SK-N-SH (cell line): ENCODE results near the gene SLC7A6. TPM values are rescaled to one million over a fixed set of nuclear protein-coding genes. Genes with fewer than 3 reads are reported as not detected.

Source experiments
- CTCF ChIA-PET: fragments of 300-600, 350-600 bp; formaldehyde crosslinking; extraction: SDS; loops from one replicate; lab custom pipeline; 2021; lab: Yijun Ruan, JAX
- POLR2A ChIA-PET: fragments of 350-600 bp; sonication (Branson Sonifier 250); formaldehyde crosslinking; extraction: SDS; loops from one replicate; lab custom pipeline; 2020; ENCODE audit warnings: antibody characterized with exemption, inconsistent platforms; lab: Yijun Ruan, JAX
- DNase-seq: peaks from one replicate; pipeline ENCODE4 v3.0.0; 2012
- H2AFZ ChIP-seq: fragments of 200-600 bp; sonication (generic); 2 replicates; pipeline ENCODE4 v1.8.1; 2016; ENCODE audit warnings: antibody characterized with exemption, mild to moderate bottlenecking, low read depth
- H3F3A ChIP-seq: fragments of 200-600 bp; sonication (generic); replicated peaks from 2 replicates; pipeline ENCODE3; 2016; ENCODE audit warnings: antibody characterized with exemption, mild to moderate bottlenecking; ENCODE audit not compliant: insufficient read depth
- H3K27ac ChIP-seq, 2 experiments: fragments of 200-500 bp in 1 of 2; fragments of 200-600 bp in 1 of 2; sonication (Bioruptor generic) in 1 of 2; sonication (generic), shearing (Covaris generic) in 1 of 2; 2 replicates each; pipeline versions ENCODE4 v1.5.1 to v1.6.1; 2014 to 2016; ENCODE audit warnings: low read depth in 2 of 2, inconsistent platforms in 1 of 2, low read length in 1 of 2, mild to moderate bottlenecking in 1 of 2, mixed read lengths in 1 of 2
- H3K27me3 ChIP-seq: fragments of 200-600 bp; sonication (generic), shearing (Covaris generic); 2 replicates; pipeline ENCODE4 v1.6.1; 2016; ENCODE audit warnings: mixed run types; ENCODE audit not compliant: insufficient read depth
- H3K36me3 ChIP-seq, 2 experiments: fragments of 200-500 bp in 1 of 2; fragments of 200-600 bp in 1 of 2; sonication (Bioruptor generic) in 1 of 2; sonication (generic) in 1 of 2; replicated peaks in 1 of 2; 2 replicates each; pipeline versions ENCODE3 to v1.5.1; 2014 to 2016; ENCODE audit warnings: low read length in 1 of 2, mild to moderate bottlenecking in 1 of 2; ENCODE audit not compliant: insufficient read depth in 2 of 2, control insufficient read depth in 1 of 2
- H3K4me1 ChIP-seq, 2 experiments: fragments of 200-500 bp in 1 of 2; fragments of 200-600 bp in 1 of 2; sonication (Bioruptor generic) in 1 of 2; sonication (generic), shearing (Covaris generic) in 1 of 2; 2 replicates each; pipeline versions ENCODE4 v1.5.1 to v1.6.1; 2014 to 2016; ENCODE audit warnings: low read depth in 1 of 2, low read length in 1 of 2, mixed run types in 1 of 2; ENCODE audit not compliant: insufficient read depth in 2 of 2, control insufficient read depth in 1 of 2
- H3K4me2 ChIP-seq: fragments of 200-600 bp; sonication (generic), shearing (Covaris generic); 2 replicates; pipeline ENCODE4 v1.6.1; 2017; ENCODE audit warnings: mixed run types
- H3K4me3 ChIP-seq, 2 experiments: fragments of 200-500 bp in 1 of 2; fragments of 200-600 bp in 1 of 2; sonication (Bioruptor generic) in 1 of 2; sonication (generic), shearing (Covaris generic) in 1 of 2; 2 replicates each; pipeline versions ENCODE4 v1.5.1 to v1.8.1; 2014 to 2016; ENCODE audit warnings: low read depth in 2 of 2, inconsistent platforms in 1 of 2, low read length in 1 of 2, mild to moderate bottlenecking in 1 of 2, mixed read lengths in 1 of 2, moderate library complexity in 1 of 2
- H3K79me2 ChIP-seq: fragments of 200-600 bp; sonication (generic); 2 replicates; pipeline ENCODE4 v1.8.1; 2017; ENCODE audit warnings: mild to moderate bottlenecking; ENCODE audit not compliant: insufficient read depth
- H3K9ac ChIP-seq: fragments of 200-600 bp; sonication (generic); 2 replicates; pipeline ENCODE4 v1.6.1; 2017; ENCODE audit warnings: mixed run types
- H3K9me2 ChIP-seq: fragments of 200-600 bp; sonication (generic); 2 replicates; pipeline ENCODE4 v1.6.1; 2017; ENCODE audit warnings: mixed run types
- H3K9me3 ChIP-seq: fragments of 200-600 bp; sonication (generic); 2 replicates; pipeline ENCODE4 v1.6.1; 2017; ENCODE audit warnings: mixed run types, mild to moderate bottlenecking, moderate library complexity
- H4K20me1 ChIP-seq: fragments of 200-600 bp; sonication (generic); 2 replicates; pipeline ENCODE4 v1.6.1; 2017; ENCODE audit warnings: mild to moderate bottlenecking, mixed run types; ENCODE audit not compliant: insufficient read depth
- CHD2 ChIP-seq: fragments of 150-350 bp; IDR thresholded peaks from 2 replicates; pipeline ENCODE4 v1.6.1; 2018; ENCODE audit warnings: low read length; ENCODE audit not compliant: partially characterized antibody
- EZH2phosphoT487 ChIP-seq: fragments of 200-600 bp; sonication (generic); IDR thresholded peaks from 2 replicates; pipeline ENCODE4 v1.6.1; 2017; ENCODE audit warnings: low read depth, mixed run types, mild to moderate bottlenecking, antibody characterized with exemption, moderate library complexity, borderline replicate concordance
- FOXJ3 ChIP-seq: sonication (generic); formaldehyde crosslinking; IDR thresholded peaks from 2 replicates; pipeline ENCODE4 v1.5.1; 2020; ENCODE audit warnings: mild to moderate bottlenecking, missing genetic modification reagents
- GATA2 ChIP-seq: sonication (generic); formaldehyde crosslinking; IDR thresholded peaks from 2 replicates; pipeline ENCODE4 v1.5.0; 2020; ENCODE audit warnings: mild to moderate bottlenecking, missing genetic modification reagents
- MAX ChIP-seq: IDR thresholded peaks from 2 replicates; pipeline ENCODE4 v1.4.0; 2012; ENCODE audit warnings: low read depth
- NRF1 ChIP-seq: IDR thresholded peaks from 2 replicates; pipeline ENCODE4 v1.6.1; 2012; ENCODE audit warnings: low read depth, mild to moderate bottlenecking, low read length
- SMC3 ChIP-seq: IDR thresholded peaks from 2 replicates; pipeline ENCODE4 v1.6.1; 2012; ENCODE audit warnings: low read depth, low read length, improper control_type of control experiment
- TAF1 ChIP-seq: IDR thresholded peaks from 2 replicates; pipeline ENCODE4 v1.6.1; 2012; ENCODE audit warnings: low read depth, mild to moderate bottlenecking, low read length, moderate library complexity, borderline replicate concordance
- WGBS: methylation state at CpG from one replicate; pipeline ENCODE4 v1.1.6; 2017; ENCODE audit warnings: low lambda C conversion rate; 5-methylcytosine and 5-hydroxymethylcytosine counted together
- polyA plus RNA-seq, 3 experiments: library from polyadenylated mRNA; depleted of rRNA; stranded (reverse); fragments of >200 nt; gene quantifications; 2 replicates each; pipeline ENCODE4 v1.2.3, GENCODE V29; 2012
- TF ChIP-seq, protein P1 (sequence below): IDR thresholded peaks from 2 replicates; pipeline ENCODE4 v1.4.0; 2012; ENCODE audit warnings: low read depth, borderline replicate concordance

Gene SLC7A6
- polyA plus RNA-seq, 1 of the 3 experiments (the other 2 are of a cell fraction): 19.0 TPM

- CTCF ChIA-PET: interaction anchor here (0.8 to 13.8 kb wide), 4 partner anchors 16 to 174 kb away, joined by 3 to 355 read pairs (median 4); no protein-coding TSS in a partner anchor
- H3K4me2 ChIP-seq: no peak overlapping the region
Observed at GRCh38 chr16:68267612-68268405, 3.5 kb downstream of the SLC7A6 start.

DNA sequence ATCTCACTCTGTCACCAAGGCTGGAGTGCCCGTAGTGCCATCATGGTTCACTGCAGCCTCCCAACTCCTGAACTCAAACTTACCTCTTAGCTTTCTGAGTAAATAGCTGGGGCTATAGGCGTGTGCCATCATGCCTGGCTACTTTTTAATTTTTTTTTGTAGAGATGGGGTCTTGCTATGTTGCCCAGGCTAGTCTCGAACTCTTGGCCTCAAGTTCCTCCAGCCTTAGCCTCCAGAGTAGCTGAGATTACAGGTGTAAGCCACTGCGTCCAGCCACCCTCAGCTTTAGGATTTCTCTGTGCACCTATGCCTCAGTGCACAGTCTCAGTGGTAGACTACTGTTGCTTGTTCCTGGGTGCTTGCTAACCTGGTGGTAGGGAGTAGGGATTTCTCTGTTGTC lies 5.5 kb downstream of the SLC7A6 start:
- 95% methylated on average over 4 of the region's 4 CpGs for WGBS
- Histone ChIP-seq H3K27ac (no peak overlapping the region), H3F3A (peaks cover 14% of the 10 kb centered on the region), H3K36me3 (peaks cover 5 to 12% of the 10 kb centered on the region in 2 experiments), H4K20me1 (peaks cover 21% of the 10 kb centered on the region), H3K27me3 (no peaks in the 10 kb centered on the region), H3K4me1 (peaks cover 0 to 4% of the 10 kb centered on the region in 2 experiments; a peak in 2 of 4 replicates), H3K4me3 (no peak overlapping the region), H2AFZ (no peak overlapping the region), H3K79me2 (peaks cover 99% of the 10 kb centered on the region), H3K9me3 (no peaks in the 10 kb centered on the region), H3K9ac (no peak overlapping the region), H3K9me2 (no peaks in the 10 kb centered on the region), H3K4me2 (no peak overlapping the region)
- TF ChIP-seq GATA2 (no peak), EZH2phosphoT487 (no peak)
- ChIA-PET CTCF (interaction anchor here (13.8 kb wide), 1 partner anchor 61 kb away, joined by 355 read pairs; no protein-coding TSS in a partner anchor), POLR2A (no interaction called here)
- DNase-seq: no peak

More at GRCh38 chr16:68267612-68268405, 3.5 kb downstream of the SLC7A6 start:
- H3K36me3 ChIP-seq: peaks cover 0 to 9% of the 10 kb centered on the region in 2 experiments
- no peak overlapping the region for H3K4me3 ChIP-seq
- TF ChIP-seq MAX (no peak), TAF1 (no peak), NRF1 (no peak), CHD2 (no peak), GATA2 (no peak), FOXJ3 (CRISPR knock-in tag) (no peak), EZH2phosphoT487 (no peak), SMC3 (no peak)
- TF ChIP-seq, protein P1, sequence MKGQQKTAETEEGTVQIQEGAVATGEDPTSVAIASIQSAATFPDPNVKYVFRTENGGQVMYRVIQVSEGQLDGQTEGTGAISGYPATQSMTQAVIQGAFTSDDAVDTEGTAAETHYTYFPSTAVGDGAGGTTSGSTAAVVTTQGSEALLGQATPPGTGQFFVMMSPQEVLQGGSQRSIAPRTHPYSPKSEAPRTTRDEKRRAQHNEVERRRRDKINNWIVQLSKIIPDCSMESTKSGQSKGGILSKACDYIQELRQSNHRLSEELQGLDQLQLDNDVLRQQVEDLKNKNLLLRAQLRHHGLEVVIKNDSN: no peak
- no peaks in the 10 kb centered on the region for H3K9me3 ChIP-seq
- POLR2A ChIA-PET: no interaction called here
- peaks cover 22% of the 10 kb centered on the region for H3F3A ChIP-seq
- 90% methylated on average over 6 of the region's 6 CpGs for WGBS
- H3K4me1 ChIP-seq: peaks cover 0 to 4% of the 10 kb centered on the region in 2 experiments; a peak in 2 of 4 replicates
- no peaks in the 10 kb centered on the region for H3K27me3 ChIP-seq
- H4K20me1 ChIP-seq: peaks cover 19% of the 10 kb centered on the region
- H3K27ac ChIP-seq: no peak overlapping the region
- no peak overlapping the region for H2AFZ ChIP-seq
- DNase-seq: no peak
- no peaks in the 10 kb centered on the region for H3K9me2 ChIP-seq
- no peak overlapping the region for H3K9ac ChIP-seq
- peaks cover 83% of the 10 kb centered on the region for H3K79me2 ChIP-seq
